Endothelial cell of umbilical vein (primary cell): Measurements from ENCODE around the gene FAM221A. TPM values are rescaled to one million over a fixed set of nuclear protein-coding genes. Genes with fewer than 3 reads are reported as not detected.
A peak's percentile ranks its signal among the peaks of the same experiment; 100 is the strongest.
"Not testable (repeated sequence)": the region's sequence is repeated elsewhere in the genome, so short reads cannot be mapped to it uniquely, and the experiment has no call there.

ENCODE experiments used
- BruUV-seq: library from RNA; stranded (reverse); fragments of 400-500 nt; replicated peaks from 2 replicates; lab custom pipeline; 2021; lab: Mats Ljungman, UMichigan
- CTCF ChIA-PET: fragments of 300-600, 350-600 bp; sonication (Branson Sonifier 250); formaldehyde crosslinking; loops from one replicate; lab custom pipeline; 2021; ENCODE audit warnings: antibody characterized with exemption, inconsistent platforms; lab: Charles Lee
- POLR2A ChIA-PET: fragments of 300-600, 350-600 bp; sonication (Branson Sonifier 250); formaldehyde crosslinking; loops from one replicate; lab custom pipeline; 2021; ENCODE audit warnings: antibody characterized with exemption, inconsistent platforms; lab: Charles Lee
- DNase-seq: peaks from one replicate; pipeline ENCODE4 v3.0.0-alpha.2; 2011; ENCODE audit warnings: low read depth, low spot score
- FAIRE-seq: peaks from 2 replicates; lab custom pipeline; 2011; peaks lifted over from hg19 to GRCh38; lab: Jason Lieb, UNC
- H2AFZ ChIP-seq: 2 replicates; pipeline ENCODE4 v1.6.0; 2012; ENCODE audit warnings: low read depth, low read length, control low read depth, inconsistent platforms
- H3K27ac ChIP-seq: 2 replicates; pipeline ENCODE4 v1.5.1; 2011; ENCODE audit warnings: low read depth, mild to moderate bottlenecking, control low read depth, low read length, moderate library complexity; ENCODE audit not compliant: insufficient read depth
- H3K27me3 ChIP-seq, 2 experiments: 2 replicates each; pipeline versions ENCODE4 v1.6.0 to v1.6.1; 2011; ENCODE audit warnings: low read length in 2 of 2, mixed read lengths in 1 of 2; ENCODE audit not compliant: control insufficient read depth in 2 of 2, insufficient read depth in 2 of 2
- H3K36me3 ChIP-seq, 2 experiments: 2 replicates in 1 of 2; 3 replicates in 1 of 2; pipeline ENCODE4 v1.5.1; 2011; ENCODE audit warnings: low read length in 2 of 2, mild to moderate bottlenecking in 1 of 2, moderate library complexity in 1 of 2; ENCODE audit not compliant: control insufficient read depth in 2 of 2, insufficient read depth in 2 of 2; ENCODE audit errors: extremely low read depth in 1 of 2
- H3K4me1 ChIP-seq: 3 replicates; pipeline ENCODE4 v1.5.1; 2011; ENCODE audit warnings: mild to moderate bottlenecking, low read length; ENCODE audit not compliant: control insufficient read depth, insufficient read depth; ENCODE audit errors: extremely low read depth
- H3K4me2 ChIP-seq: 2 replicates; pipeline ENCODE4 v1.6.1; 2011; ENCODE audit warnings: low read length, control low read depth, mixed read lengths; ENCODE audit not compliant: insufficient read depth
- H3K4me3 ChIP-seq, 3 experiments: fragments of 200-600 bp in 1 of 3; sonication (generic), shearing (Covaris generic) in 1 of 3; replicated peaks in 1 of 3; 2 replicates each; pipeline ENCODE4 v1.5.1; 2011 to 2016; ENCODE audit warnings: control low read depth in 3 of 3, low read length in 3 of 3, mild to moderate bottlenecking in 2 of 3, inconsistent platforms in 1 of 3, low read depth in 1 of 3, moderate library complexity in 1 of 3; ENCODE audit not compliant: insufficient read depth in 1 of 3
- H3K79me2 ChIP-seq: 2 replicates; pipeline ENCODE4 v1.6.0; 2012; ENCODE audit warnings: low read length, inconsistent platforms; ENCODE audit not compliant: control insufficient read depth, insufficient read depth
- H3K9ac ChIP-seq: replicated peaks from 2 replicates; pipeline ENCODE3; 2011; ENCODE audit warnings: low read length, control low read depth; ENCODE audit not compliant: insufficient read depth; ENCODE audit errors: extremely low read depth
- H3K9me1 ChIP-seq: replicated peaks from 3 replicates; pipeline ENCODE4 v1.6.0; 2011; ENCODE audit warnings: mild to moderate bottlenecking, low read length; ENCODE audit not compliant: control insufficient read depth, insufficient read depth; ENCODE audit errors: extremely low read depth
- H3K9me3 ChIP-seq: replicated peaks from 2 replicates; pipeline ENCODE4 v1.5.1; 2012; ENCODE audit warnings: low read length, inconsistent platforms; ENCODE audit not compliant: control insufficient read depth, insufficient read depth
- H4K20me1 ChIP-seq: replicated peaks from 2 replicates; pipeline ENCODE3; 2011; ENCODE audit warnings: mild to moderate bottlenecking, low read length; ENCODE audit not compliant: control insufficient read depth, insufficient read depth; ENCODE audit errors: extremely low read depth
- GATA2 ChIP-seq: IDR thresholded peaks from 2 replicates; pipeline ENCODE4 v1.7.0; 2011; ENCODE audit warnings: low read depth, mild to moderate bottlenecking, moderate library complexity, mixed read lengths, low read length; ENCODE audit not compliant: insufficient read length, insufficient read depth
- POLR2AphosphoS5 ChIP-seq: IDR thresholded peaks from 2 replicates; pipeline ENCODE4 v1.6.1; 2012; ENCODE audit warnings: low read depth, mild to moderate bottlenecking, control low read depth, low read length, moderate library complexity; ENCODE audit not compliant: insufficient read depth
- dilution Hi-C: fragments of 300-500 bp; cut with MboI; formaldehyde crosslinking; loops from one replicate; pipeline ENCODE4 v1.15.0; 2019; ENCODE audit warnings: low sequenced_read_pairs; ENCODE audit not compliant: extremely low pct_ligation_motif_present
- intact Hi-C: fragments of 100-400 bp; cut with micrococcal nuclease; formaldehyde crosslinking; loops from one replicate; pipeline ENCODE4 v1.10.0; 2022
- polyA plus RNA-seq, 4 experiments: library from polyadenylated mRNA; depleted of rRNA in 3 of 4; stranded (reverse) in 3 of 4; unstranded in 1 of 4; fragments of >200 nt; gene quantifications; 2 replicates each; pipeline versions ENCODE4 v1.2.1 to v1.2.3, GENCODE V29; 2011 to 2012; ENCODE audit warnings: missing spikeins in 1 of 4
- total RNA-seq: library from RNA; stranded (reverse); gene quantifications from 2 replicates; pipeline ENCODE4 v1.2.3, GENCODE V29; 2021

Gene FAM221A
- total and polyA plus RNA-seq, 2 donors (not counting 3 experiments of a cell fraction or from before 2014, with no cell fraction given) = 8.1 to 9.4 TPM

GRCh38 chr7:23680414-23681405 is 711 bp downstream of the FAM221A start:
- H3K4me2 ChIP-seq = peak overlapping the region; percentile 70

GRCh38 chr7:23684041-23684440 is 4.0 kb downstream of the FAM221A start:
- FAIRE-seq, H3K27me3 ChIP-seq, H3K9me3 ChIP-seq, H3K79me2 ChIP-seq, DNase-seq, H3K4me3 ChIP-seq, H3K9me1 ChIP-seq, H3K9ac ChIP-seq, dilution Hi-C loops, H3K4me1 ChIP-seq, H3K4me2 ChIP-seq, H3K27ac ChIP-seq, intact Hi-C loops, H4K20me1 ChIP-seq, POLR2A ChIA-PET, H2AFZ ChIP-seq, BruUV-seq, H3K36me3 ChIP-seq: not testable (repeated sequence)
- CTCF ChIA-PET = interaction anchor here (1.3 to 2.4 kb wide), 6 partner anchors 10 to 411 kb away, joined by 3 to 12 read pairs (median 6); no protein-coding TSS in a partner anchor

More at GRCh38 chr7:23680414-23681405, 711 bp downstream of the FAM221A start:
- Histone ChIP-seq H3K36me3 (no peaks in the 10 kb centered on the region), H4K20me1 (no peaks in the 10 kb centered on the region), H3K9me1 (no peaks in the 10 kb centered on the region), H2AFZ (peak overlapping the region; percentile 92), H3K4me1 (peaks cover 2% of the 10 kb centered on the region), H3K4me3 (peak overlapping the region; percentile 40 to 80 (median 72)), H3K9ac (peak overlapping the region; percentile 30), H3K27me3 (peaks cover 0 to 3% of the 10 kb centered on the region in 2 experiments), H3K9me3 (no peaks in the 10 kb centered on the region), H3K27ac (no peak overlapping the region), H3K79me2 (no peaks in the 10 kb centered on the region)
- BruUV-seq = TSS peak; percentile 95
- peak; percentile 92 for FAIRE-seq
- ChIA-PET CTCF (interaction anchor here (1.0 to 3.8 kb wide), 8 partner anchors 10 to 103 kb away, joined by 3 to 16 read pairs (median 3); partner anchors contain the start of gene CCDC126), POLR2A (no interaction called here)
- peak; percentile 50 for DNase-seq
- intact Hi-C loops (loop anchor here (1.0 to 2.0 kb wide), 4 partner anchors 16 to 110 kb away; partner anchors contain the start of gene CCDC126), dilution Hi-C loops (no loop called here)
- TF ChIP-seq GATA2 (no peak), POLR2AphosphoS5 (peak; percentile 15)
